Kidney epithelial cell (primary cell): Measurements from ENCODE around the gene PRKCA. TPM values are rescaled to one million over a fixed set of nuclear protein-coding genes. Genes with fewer than 3 reads are reported as not detected.

Experiments
- DNase-seq: peaks from one replicate; pipeline ENCODE4 v3.0.0-alpha.2; 2010; ENCODE audit warnings: low read depth
- H3K27me3 ChIP-seq: 2 replicates; pipeline ENCODE4 v1.6.0; 2011; ENCODE audit warnings: low read length; ENCODE audit not compliant: control insufficient read depth, insufficient read depth
- H3K36me3 ChIP-seq: 2 replicates; pipeline ENCODE4 v1.5.1; 2011; ENCODE audit warnings: low read length; ENCODE audit not compliant: control insufficient read depth, insufficient read depth
- H3K4me3 ChIP-seq: 2 replicates; pipeline ENCODE4 v1.5.1; 2011; ENCODE audit warnings: low read depth, mild to moderate bottlenecking, control low read depth, low read length
- total RNA-seq: library from RNA; depleted of rRNA; stranded (reverse); fragments of >200 nt; gene quantifications from 2 replicates; pipeline ENCODE4 v1.2.3, GENCODE V29; 2015
- TF ChIP-seq, protein P1 (sequence below): IDR thresholded peaks from 2 replicates; pipeline ENCODE4 v1.5.1; 2011; ENCODE audit warnings: mild to moderate bottlenecking, moderate library complexity, low read length, control low read depth, inconsistent platforms; ENCODE audit not compliant: insufficient read depth, poor library complexity, severe bottlenecking

Gene PRKCA
- total RNA-seq, 1 donor from 2014 or later: 5.7 TPM

GRCh38 chr17:66633317-66633965, 331.0 kb downstream of the PRKCA start:
- DNase-seq: no peak
- TF ChIP-seq, protein P1, sequence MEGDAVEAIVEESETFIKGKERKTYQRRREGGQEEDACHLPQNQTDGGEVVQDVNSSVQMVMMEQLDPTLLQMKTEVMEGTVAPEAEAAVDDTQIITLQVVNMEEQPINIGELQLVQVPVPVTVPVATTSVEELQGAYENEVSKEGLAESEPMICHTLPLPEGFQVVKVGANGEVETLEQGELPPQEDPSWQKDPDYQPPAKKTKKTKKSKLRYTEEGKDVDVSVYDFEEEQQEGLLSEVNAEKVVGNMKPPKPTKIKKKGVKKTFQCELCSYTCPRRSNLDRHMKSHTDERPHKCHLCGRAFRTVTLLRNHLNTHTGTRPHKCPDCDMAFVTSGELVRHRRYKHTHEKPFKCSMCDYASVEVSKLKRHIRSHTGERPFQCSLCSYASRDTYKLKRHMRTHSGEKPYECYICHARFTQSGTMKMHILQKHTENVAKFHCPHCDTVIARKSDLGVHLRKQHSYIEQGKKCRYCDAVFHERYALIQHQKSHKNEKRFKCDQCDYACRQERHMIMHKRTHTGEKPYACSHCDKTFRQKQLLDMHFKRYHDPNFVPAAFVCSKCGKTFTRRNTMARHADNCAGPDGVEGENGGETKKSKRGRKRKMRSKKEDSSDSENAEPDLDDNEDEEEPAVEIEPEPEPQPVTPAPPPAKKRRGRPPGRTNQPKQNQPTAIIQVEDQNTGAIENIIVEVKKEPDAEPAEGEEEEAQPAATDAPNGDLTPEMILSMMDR: no peak
- H3K4me3 ChIP-seq: no peak overlapping the region
- no peaks in the 10 kb centered on the region for H3K36me3 ChIP-seq
- H3K27me3 ChIP-seq: no peaks in the 10 kb centered on the region

DNA sequence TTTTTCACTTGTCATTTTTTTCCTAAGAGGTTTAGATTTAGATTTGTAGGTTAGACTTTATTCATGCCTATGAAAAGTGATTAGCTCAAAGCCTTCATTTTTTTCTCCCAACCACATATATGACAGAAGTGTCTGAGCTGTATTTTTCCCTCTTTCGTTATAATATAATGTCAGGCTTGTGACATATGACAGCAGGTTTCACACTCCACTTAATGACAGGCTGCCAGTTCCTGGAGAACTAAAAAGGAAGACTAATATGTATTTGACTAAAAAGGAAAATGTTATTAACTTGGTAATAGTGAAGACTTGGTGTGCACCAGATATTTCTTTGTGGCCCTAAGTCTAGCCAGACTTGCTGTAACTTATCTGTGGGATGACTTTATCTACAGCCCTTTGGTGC, 331.8 kb downstream of the PRKCA start:
- Histone ChIP-seq H3K4me3 (no peak overlapping the region), H3K27me3 (no peaks in the 10 kb centered on the region), H3K36me3 (no peaks in the 10 kb centered on the region)
- TF ChIP-seq, protein P1: no peak
- no peak for DNase-seq

DNA sequence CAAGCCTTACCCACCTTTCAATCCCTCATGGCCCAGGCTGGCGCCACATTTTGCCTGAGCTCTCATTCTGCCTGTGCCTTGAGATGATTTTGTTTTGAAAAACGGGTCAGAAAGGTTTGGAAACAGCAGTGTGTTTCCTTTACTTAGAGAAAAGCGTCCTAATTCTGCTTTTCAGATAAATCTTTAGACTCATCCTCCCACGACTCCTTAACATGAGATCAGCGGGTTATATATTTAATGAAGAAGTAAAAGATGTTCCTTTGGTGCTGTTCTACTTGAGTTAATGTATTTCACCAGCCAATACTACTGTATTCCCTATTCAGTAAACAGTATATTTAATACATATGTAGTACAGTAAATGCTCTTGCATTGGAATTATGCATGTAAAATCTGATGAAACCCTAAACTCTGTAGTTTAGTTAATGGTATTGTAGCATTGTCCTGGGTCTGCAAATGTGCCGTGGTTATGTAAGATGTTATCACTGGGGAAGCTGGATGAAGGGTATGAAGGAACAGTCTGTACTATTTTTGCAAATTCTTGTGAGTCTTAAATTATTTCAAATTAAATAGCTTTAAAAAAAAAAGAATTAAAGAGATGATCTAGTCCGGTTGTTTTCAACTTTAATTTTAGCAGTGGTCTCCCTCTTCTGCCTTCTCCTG, 333.1 kb downstream of the PRKCA start:
- no peak overlapping the region for H3K4me3 ChIP-seq
- TF ChIP-seq, protein P1: no peak
- H3K27me3 ChIP-seq: no peaks in the 10 kb centered on the region
- no peaks in the 10 kb centered on the region for H3K36me3 ChIP-seq
- no peak for DNase-seq

- Histone ChIP-seq H3K27me3 (no peaks in the 10 kb centered on the region), H3K4me3 (no peak overlapping the region), H3K36me3 (no peaks in the 10 kb centered on the region)
- TF ChIP-seq, protein P1: no peak
- peak; percentile 52 for DNase-seq
Measured at GRCh38 chr17:66636111-66636510, 333.7 kb downstream of the PRKCA start.

- DNase-seq: no peak
- no peak overlapping the region for H3K4me3 ChIP-seq
- H3K27me3 ChIP-seq: no peaks in the 10 kb centered on the region
- H3K36me3 ChIP-seq: peaks cover 1% of the 10 kb centered on the region
- TF ChIP-seq, protein P1: no peak
Measured at GRCh38 chr17:66637491-66637890, 335.1 kb downstream of the PRKCA start.
